Panc1 (cell line): ENCODE measurements around the gene CACNA1C.

ENCODE experiments used
- POLR2AphosphoS5 ChIP-seq: IDR thresholded peaks from 2 replicates; pipeline ENCODE4 v1.6.1; 2012; ENCODE audit warnings: mild to moderate bottlenecking, low read depth, low read length, moderate library complexity
- TF ChIP-seq, protein P1 (sequence below): fragments of 450-650 bp; IDR thresholded peaks from 2 replicates; pipeline ENCODE4 v1.5.1; 2017; ENCODE audit warnings: mild to moderate bottlenecking

DNA sequence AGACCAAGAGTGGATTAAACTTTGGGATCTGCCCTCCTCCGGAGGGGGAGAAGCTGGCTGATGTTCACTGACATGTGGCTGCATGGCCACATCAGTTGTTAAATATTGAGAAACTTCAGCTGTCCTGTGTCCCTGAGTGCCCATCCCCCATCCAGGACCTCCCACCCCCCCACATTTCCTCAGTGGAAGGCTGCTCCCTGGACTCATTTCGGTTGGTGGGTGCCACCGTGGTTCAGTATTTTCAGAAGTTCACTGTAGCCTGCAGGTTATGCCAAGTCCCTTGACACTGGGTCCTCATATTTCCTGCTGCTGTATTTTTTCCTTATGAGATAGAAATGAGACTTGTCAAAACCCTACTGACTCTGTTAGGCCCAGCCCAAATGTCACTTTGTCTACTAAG lies 302.4 kb downstream of the CACNA1C start:
- TF ChIP-seq, protein P1, sequence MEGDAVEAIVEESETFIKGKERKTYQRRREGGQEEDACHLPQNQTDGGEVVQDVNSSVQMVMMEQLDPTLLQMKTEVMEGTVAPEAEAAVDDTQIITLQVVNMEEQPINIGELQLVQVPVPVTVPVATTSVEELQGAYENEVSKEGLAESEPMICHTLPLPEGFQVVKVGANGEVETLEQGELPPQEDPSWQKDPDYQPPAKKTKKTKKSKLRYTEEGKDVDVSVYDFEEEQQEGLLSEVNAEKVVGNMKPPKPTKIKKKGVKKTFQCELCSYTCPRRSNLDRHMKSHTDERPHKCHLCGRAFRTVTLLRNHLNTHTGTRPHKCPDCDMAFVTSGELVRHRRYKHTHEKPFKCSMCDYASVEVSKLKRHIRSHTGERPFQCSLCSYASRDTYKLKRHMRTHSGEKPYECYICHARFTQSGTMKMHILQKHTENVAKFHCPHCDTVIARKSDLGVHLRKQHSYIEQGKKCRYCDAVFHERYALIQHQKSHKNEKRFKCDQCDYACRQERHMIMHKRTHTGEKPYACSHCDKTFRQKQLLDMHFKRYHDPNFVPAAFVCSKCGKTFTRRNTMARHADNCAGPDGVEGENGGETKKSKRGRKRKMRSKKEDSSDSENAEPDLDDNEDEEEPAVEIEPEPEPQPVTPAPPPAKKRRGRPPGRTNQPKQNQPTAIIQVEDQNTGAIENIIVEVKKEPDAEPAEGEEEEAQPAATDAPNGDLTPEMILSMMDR: no peak
- no peak for TF ChIP-seq POLR2AphosphoS5
